Stimulated activated CD4-positive, alpha-beta T cell treated with anti-CD3 and anti-CD28 coated beads, TNF-alpha, amount 100 ng/mL, for 4 hours (primary cell): ENCODE results near the gene TMEFF2.

ENCODE experiments used
- DNase-seq, 3 experiments: peaks; one replicate each; pipeline ENCODE4 v3.0.0-alpha.2; 2020; ENCODE audit warnings: low read depth in 3 of 3

TMEFF2 gene

DNA sequence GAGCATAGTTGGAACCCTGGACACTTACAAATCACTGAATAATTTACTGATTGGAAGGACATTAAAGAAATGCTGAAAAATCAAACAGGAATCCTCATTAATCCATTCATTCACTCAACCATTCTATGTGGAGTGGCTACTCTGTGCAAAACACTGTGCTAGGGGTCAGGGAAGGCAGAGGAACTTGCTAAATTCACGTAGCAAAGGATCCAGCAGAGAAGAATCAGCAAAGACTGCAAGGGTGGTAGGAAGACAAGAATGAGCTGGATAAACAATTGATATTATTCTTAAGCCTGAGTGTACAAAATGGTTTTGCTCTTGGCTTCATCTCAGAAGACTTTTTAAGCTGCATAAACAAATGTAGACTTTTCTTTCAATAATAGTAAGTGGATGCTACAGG lies 183.5 kb downstream of the TMEFF2 start:
- no peak for DNase-seq

DNA sequence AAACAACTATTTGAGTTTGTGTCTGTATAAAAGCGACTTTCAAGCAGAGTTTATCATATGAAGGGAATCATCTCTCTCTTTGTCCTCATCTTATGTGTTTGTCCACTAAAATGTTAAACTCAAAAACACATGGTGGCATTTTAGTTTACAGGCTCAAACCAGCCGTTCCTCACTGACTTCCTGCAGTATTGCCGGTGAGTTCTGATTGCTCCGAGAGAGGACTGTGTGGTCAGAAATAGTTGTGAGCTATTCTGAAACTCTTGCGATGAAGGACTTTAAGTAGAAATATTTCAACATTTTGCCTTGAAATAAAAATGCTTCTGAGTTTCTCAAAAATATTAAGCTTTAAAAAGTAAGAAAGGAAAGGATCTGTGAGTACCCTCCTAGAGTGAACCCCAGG lies 184.7 kb downstream of the TMEFF2 start:
- DNase-seq: no peak

- DNase-seq: no peak
Measured at GRCh38 chr2:192007581-192008228, 187.0 kb downstream of the TMEFF2 start.

DNA sequence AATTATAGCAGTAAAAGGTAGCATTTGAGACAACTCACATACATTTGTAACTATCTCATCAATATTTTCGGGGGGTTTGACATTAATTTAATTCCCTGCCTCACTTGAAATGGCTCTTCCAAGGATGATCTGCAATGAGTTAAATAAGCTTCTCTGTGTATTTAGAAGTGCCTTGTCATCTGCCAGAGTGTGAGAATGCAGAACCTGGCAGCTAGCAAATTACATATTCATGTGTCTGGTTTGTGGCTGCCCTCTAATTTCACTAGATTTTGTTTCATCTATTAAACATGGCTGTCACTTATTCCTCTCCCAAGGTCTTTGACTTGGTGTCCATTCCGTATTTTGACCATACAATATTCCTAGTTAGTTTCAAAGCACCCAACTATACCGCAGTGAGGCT lies 189.5 kb downstream of the TMEFF2 start:
- DNase-seq: no peak

DNA sequence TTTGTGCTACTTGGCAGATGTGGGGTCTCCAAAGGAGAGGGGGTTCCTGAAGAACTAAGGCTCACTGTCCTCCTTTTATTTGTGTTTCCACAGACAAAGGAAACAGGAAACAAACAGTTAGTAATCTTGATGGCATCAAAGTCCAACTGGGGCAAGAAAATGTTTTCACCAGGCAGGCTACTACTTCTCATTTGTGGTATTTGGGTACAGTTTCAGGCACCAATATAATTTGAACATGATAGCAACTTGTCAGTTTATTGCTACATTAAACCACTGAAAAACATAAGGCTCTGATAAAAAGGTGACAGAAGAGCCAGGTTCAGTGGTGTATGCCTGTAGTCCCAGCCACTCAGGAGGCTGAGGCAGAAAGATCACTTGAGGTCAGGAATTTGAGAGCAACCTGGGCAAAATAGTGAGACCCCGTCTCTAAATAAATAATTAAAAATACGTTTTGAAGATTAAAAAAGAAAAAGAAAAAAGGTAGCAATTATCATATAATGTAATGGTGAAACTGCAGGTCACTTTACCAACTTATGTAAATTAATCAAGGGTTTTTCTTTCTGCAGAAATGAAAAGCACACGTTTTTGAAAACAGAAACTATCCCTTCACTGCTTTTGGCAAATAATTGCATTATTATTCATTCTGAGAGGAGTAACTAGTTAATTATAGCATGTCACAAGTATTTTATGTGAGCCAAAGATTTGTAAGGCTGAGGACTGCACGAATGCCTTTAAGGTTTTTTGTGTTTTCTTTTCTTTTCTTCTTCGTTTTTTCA lies 190.4 kb downstream of the TMEFF2 start:
- no peak for DNase-seq

- DNase-seq: no peak
Measured at GRCh38 chr2:192002418-192002817, 192.3 kb downstream of the TMEFF2 start.

DNA sequence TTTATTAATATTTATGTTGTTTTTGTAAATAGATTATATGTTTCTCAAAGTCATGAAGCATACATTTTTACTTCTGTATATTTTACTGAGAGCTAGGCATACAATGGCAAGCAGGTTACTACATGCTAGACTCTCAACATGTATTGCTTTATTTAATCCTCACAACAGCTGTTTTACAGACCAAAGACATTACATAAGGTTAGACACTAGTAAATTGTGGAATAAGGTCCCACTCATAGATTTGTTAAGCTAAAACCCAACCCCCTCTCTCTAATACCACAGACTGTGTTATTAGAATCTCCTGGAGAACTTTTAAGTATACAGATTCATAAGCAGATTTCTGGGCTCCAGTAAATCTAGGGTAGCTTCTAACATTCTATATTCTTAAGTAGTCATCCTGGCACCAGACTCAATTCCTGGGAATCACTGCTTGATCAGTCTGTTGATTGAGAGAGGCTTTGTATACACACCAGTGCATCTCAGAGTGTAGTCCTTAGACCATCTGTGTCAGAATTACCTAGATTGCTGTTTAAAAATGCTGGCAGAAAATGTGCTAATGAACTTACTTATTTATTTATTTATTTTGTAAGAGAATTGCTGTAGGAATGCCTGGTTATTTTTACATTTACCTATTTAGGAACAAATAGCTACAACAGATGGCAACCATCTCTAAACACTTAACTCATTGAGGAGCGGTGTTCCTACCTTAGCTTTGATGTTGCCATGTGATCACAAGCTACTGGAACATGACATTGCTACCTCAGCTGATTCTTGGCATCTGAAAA lies 194.3 kb downstream of the TMEFF2 start:
- DNase-seq: no peak

GRCh38 chr2:191999101-191999841 lies 195.5 kb downstream of the TMEFF2 start:
- DNase-seq: no peak

DNA sequence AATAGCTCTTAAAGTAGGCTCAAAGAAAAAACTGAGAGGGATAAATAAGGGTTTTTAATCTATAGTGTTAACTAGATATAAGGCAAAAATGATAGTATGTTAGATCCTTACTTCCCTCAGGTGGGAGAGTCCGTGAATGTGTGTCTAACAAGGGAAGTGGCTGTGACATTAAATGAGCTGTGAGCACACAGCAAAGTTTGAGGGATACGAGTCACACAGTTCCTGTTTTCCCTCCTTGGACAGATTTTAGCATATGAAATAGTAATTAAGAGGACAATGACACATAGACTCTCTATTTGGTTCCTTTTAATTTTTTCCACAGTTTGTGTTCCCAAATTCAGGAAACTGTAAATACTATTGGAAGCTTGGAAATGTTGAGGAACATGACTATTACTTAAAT lies 199.4 kb downstream of the TMEFF2 start:
- no peak for DNase-seq

- no peak for DNase-seq
Measured at GRCh38 chr2:191994749-191995148, 200.0 kb downstream of the TMEFF2 start.

GRCh38 chr2:191991442-191991841 lies 203.3 kb downstream of the TMEFF2 start:
- no peak for DNase-seq

DNA sequence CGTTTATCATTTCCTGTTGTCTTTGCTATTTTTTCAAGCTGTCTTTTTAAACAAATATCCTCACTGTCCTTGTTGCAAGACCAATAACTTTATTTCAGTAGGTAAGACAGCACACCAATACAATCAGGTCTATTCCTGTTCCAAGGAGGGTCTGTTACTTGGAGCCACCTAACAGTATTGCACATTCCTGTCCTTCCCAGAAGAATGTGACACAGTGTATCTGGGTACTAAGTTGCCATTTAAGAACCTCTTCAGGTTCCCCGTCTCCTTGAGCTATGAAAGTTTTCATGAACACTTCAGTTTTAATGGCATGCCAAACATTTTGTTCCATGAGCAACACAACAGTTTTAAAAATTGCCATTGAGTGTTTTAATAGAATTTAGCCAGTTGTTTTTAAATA lies 209.0 kb downstream of the TMEFF2 start:
- no peak for DNase-seq

- no peak for DNase-seq
Measured at GRCh38 chr2:191983591-191983990, 211.1 kb downstream of the TMEFF2 start.

- DNase-seq: no peak
Measured at GRCh38 chr2:191983186-191983585, 211.5 kb downstream of the TMEFF2 start.

- DNase-seq: no peak
Measured at GRCh38 chr2:191981706-191982105, 213.0 kb downstream of the TMEFF2 start.

DNA sequence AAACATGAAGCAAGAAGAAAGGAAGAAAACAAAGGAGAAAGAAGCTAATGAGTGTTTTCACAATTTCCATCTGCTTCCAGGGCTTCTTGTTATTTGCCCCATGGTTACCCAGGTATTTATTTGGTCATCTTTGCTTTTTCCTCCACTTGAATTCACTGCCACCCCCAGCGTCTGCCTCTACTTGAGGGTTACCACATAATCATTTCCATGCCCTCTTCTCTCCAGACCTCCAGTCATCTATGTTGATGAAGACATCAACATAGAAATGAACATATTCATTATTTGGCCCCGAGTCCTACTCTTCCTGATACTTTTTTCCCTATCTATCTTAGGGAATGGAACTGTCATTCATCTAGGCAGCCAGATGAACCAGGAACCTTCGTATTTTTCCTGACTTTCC lies 214.2 kb downstream of the TMEFF2 start:
- no peak for DNase-seq

DNA sequence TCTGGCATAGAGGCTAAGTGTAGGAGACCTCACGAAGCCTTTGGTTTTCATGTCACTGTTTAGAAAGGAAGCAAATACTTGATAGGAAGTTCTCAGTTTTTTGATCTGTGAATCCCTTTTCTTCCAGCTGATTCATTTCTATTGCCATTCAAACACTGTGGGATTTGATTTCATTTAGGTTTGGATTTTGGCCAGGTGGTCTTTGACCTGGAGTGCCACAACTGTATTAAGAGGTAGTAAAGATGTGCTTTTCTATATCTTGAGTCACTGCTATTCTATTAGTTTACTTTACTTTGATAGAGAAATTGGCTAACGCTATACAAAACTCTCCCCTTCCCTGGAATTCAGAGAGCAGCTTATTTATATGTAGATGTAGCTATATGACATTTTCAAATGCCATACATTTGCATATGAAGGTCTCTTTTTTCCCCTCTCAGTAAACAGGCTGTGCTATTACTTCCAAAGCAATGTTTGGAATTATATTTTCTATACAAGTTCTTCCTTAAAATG lies 215.5 kb downstream of the TMEFF2 start:
- no peak for DNase-seq

GRCh38 chr2:191977754-191978153 lies 217.0 kb downstream of the TMEFF2 start:
- no peak for DNase-seq

- DNase-seq: no peak
Measured at GRCh38 chr2:191976436-191976835, 218.3 kb downstream of the TMEFF2 start.

- no peak for DNase-seq
Measured at GRCh38 chr2:191974676-191975075, 220.1 kb downstream of the TMEFF2 start.

- DNase-seq: no peak
Measured at GRCh38 chr2:191970867-191971266, 223.9 kb downstream of the TMEFF2 start.

GRCh38 chr2:191968120-191968519 lies 226.6 kb downstream of the TMEFF2 start:
- DNase-seq: no peak
